Thoracic aorta (tissue), 2 donors: ENCODE results near the gene TFAP2B. TPM values are rescaled to one million over a fixed set of nuclear protein-coding genes. Genes with fewer than 3 reads are reported as not detected.

Experiments
- ATAC-seq: fragments of 150-250 bp; one replicate; pipeline ENCODE4 v1.8.0; 2017; ENCODE audit warnings: low read depth; ENCODE audit not compliant: insufficient number of reproducible peaks, low FRiP score
- DNase-seq: peaks from one replicate; pipeline ENCODE4 v3.0.0-alpha.2; 2020; ENCODE audit warnings: low spot score
- H3K27ac ChIP-seq, 2 donors: fragments of 200-600 bp; sonication (generic); 1 replicate in 1 of 2; 2 replicates in 1 of 2; pipeline ENCODE4 v1.5.1; 2016; ENCODE audit warnings: mild to moderate bottlenecking in 2 of 2, moderate library complexity in 2 of 2
- H3K27me3 ChIP-seq: fragments of 200-600 bp; sonication (generic); replicated peaks from 2 replicates; pipeline ENCODE4 v1.6.0; 2016; ENCODE audit warnings: mild to moderate bottlenecking; ENCODE audit not compliant: insufficient read depth
- H3K36me3 ChIP-seq: fragments of 200-600 bp; sonication (generic); one replicate; pipeline ENCODE4 v1.5.1; 2016
- H3K4me1 ChIP-seq, 2 donors: fragments of 200-600 bp; sonication (generic); 1 replicate in 1 of 2; 2 replicates in 1 of 2; pipeline versions ENCODE4 v1.5.1 to v1.6.0; 2016; ENCODE audit warnings: low read depth in 2 of 2, mild to moderate bottlenecking in 1 of 2; ENCODE audit not compliant: control insufficient read depth in 1 of 2
- H3K4me3 ChIP-seq: fragments of 200-600 bp; sonication (generic); 2 replicates; pipeline ENCODE4 v1.5.1; 2016; ENCODE audit warnings: mild to moderate bottlenecking
- H3K9me3 ChIP-seq: fragments of 200-600 bp; sonication (generic); 2 replicates; pipeline ENCODE4 v1.5.1; 2016
- CTCF ChIP-seq: fragments of 200-600 bp; sonication (generic); IDR thresholded peaks from one replicate; pipeline ENCODE4 v1.5.1; 2019; ENCODE audit warnings: antibody characterized with exemption
- total RNA-seq, 2 donors: library from RNA; depleted of rRNA; stranded (reverse); fragments of >200 nt; gene quantifications; one replicate each; pipeline versions ENCODE4 v1.1.0 to v1.2.3, GENCODE V29; 2016

TFAP2B gene
- total RNA-seq, 2 donors from 2014 or later, result 2.5 TPM; not detected in 1

GRCh38 chr6:50868466-50868865 lies 49.8 kb downstream of the TFAP2B start:
- H3K4me3 ChIP-seq, result no peak overlapping the region
- no peak overlapping the region for H3K27ac ChIP-seq
- H3K4me1 ChIP-seq, result no peaks in the 10 kb centered on the region
- no peak for TF ChIP-seq CTCF
- H3K36me3 ChIP-seq, result no peaks in the 10 kb centered on the region
- H3K9me3 ChIP-seq, result no peaks in the 10 kb centered on the region
- ATAC-seq, result no peak
- DNase-seq, result no peak
- no peaks in the 10 kb centered on the region for H3K27me3 ChIP-seq

- no peak for DNase-seq
- H3K9me3 ChIP-seq, result no peaks in the 10 kb centered on the region
- no peak overlapping the region for H3K27ac ChIP-seq
- no peak for ATAC-seq
- H3K4me1 ChIP-seq, result no peaks in the 10 kb centered on the region
- H3K4me3 ChIP-seq, result no peak overlapping the region
- H3K27me3 ChIP-seq, result no peaks in the 10 kb centered on the region
- no peak for TF ChIP-seq CTCF
- H3K36me3 ChIP-seq, result no peaks in the 10 kb centered on the region
These were observed 54.5 kb downstream of the TFAP2B start for GRCh38 chr6:50873167-50873566.

- H3K36me3 ChIP-seq, result no peaks in the 10 kb centered on the region
- no peak overlapping the region for H3K27ac ChIP-seq
- H3K4me3 ChIP-seq, result no peak overlapping the region
- H3K4me1 ChIP-seq, result no peaks in the 10 kb centered on the region
- no peak for DNase-seq
- H3K9me3 ChIP-seq, result no peaks in the 10 kb centered on the region
- no peak for TF ChIP-seq CTCF
- no peak for ATAC-seq
- no peaks in the 10 kb centered on the region for H3K27me3 ChIP-seq
These were observed 65.7 kb downstream of the TFAP2B start for GRCh38 chr6:50884364-50884763.

- no peaks in the 10 kb centered on the region for H3K4me1 ChIP-seq
- TF ChIP-seq CTCF, result no peak
- no peak overlapping the region for H3K4me3 ChIP-seq
- H3K27me3 ChIP-seq, result no peaks in the 10 kb centered on the region
- H3K36me3 ChIP-seq, result no peaks in the 10 kb centered on the region
- H3K27ac ChIP-seq, result no peak overlapping the region
- no peak for DNase-seq
- H3K9me3 ChIP-seq, result no peaks in the 10 kb centered on the region
- ATAC-seq, result no peak
These were observed 68.4 kb downstream of the TFAP2B start for GRCh38 chr6:50887112-50887511.

GRCh38 chr6:50889497-50889896 lies 70.8 kb downstream of the TFAP2B start:
- H3K27ac ChIP-seq, result no peak overlapping the region
- TF ChIP-seq CTCF, result no peak
- no peak overlapping the region for H3K4me3 ChIP-seq
- DNase-seq (no peak), ATAC-seq (no peak)
- H3K36me3 ChIP-seq, result no peaks in the 10 kb centered on the region
- H3K9me3 ChIP-seq, result no peaks in the 10 kb centered on the region
- H3K27me3 ChIP-seq, result no peaks in the 10 kb centered on the region
- no peaks in the 10 kb centered on the region for H3K4me1 ChIP-seq
